GM18517 (cell line): Measurements from ENCODE around the gene C12orf75.
"Not testable (repeated sequence)": the region's sequence is repeated elsewhere in the genome, so short reads cannot be mapped to it uniquely, and the experiment has no call there.

Source experiments
- ATAC-seq: cut with Tn5 transposase; IDR thresholded peaks from one replicate; pipeline ENCODE4 v1.9.1; 2021; ENCODE audit warnings: mild to moderate bottlenecking, moderate library complexity; ENCODE audit not compliant: unreplicated experiment

The C12orf75 gene

GRCh38 chr12:105330283-105330930 is at the start of gene C12orf75:
Gene C12orf75, plus strand, starts transcription at chr12:105330691. Its CDS starts 201 bp downstream, at chr12:105330892.
- peak; percentile 73 for ATAC-seq

GRCh38 chr12:105280966-105281693 is 49.4 kb upstream of the C12orf75 start:
- no peak for ATAC-seq

GRCh38 chr12:105281694-105282049 is 48.8 kb upstream of the C12orf75 start:
- ATAC-seq, result no peak

GRCh38 chr12:105285378-105285777 is 45.1 kb upstream of the C12orf75 start:
- ATAC-seq, result no peak

- ATAC-seq, result no peak
Observed at GRCh38 chr12:105287408-105287807, 43.1 kb upstream of the C12orf75 start.

GRCh38 chr12:105288311-105288996 is 42.0 kb upstream of the C12orf75 start:
- no peak for ATAC-seq

- no peak for ATAC-seq
Observed at GRCh38 chr12:105289114-105289904, 41.2 kb upstream of the C12orf75 start.

GRCh38 chr12:105291531-105291930 is 39.0 kb upstream of the C12orf75 start:
- ATAC-seq, result no peak

GRCh38 chr12:105292705-105293104 is 37.8 kb upstream of the C12orf75 start:
- no peak for ATAC-seq

GRCh38 chr12:105293187-105293586 is 37.3 kb upstream of the C12orf75 start:
- no peak for ATAC-seq

GRCh38 chr12:105294161-105294560 is 36.3 kb upstream of the C12orf75 start:
- no peak for ATAC-seq

GRCh38 chr12:105294886-105295479 is 35.5 kb upstream of the C12orf75 start:
- no peak for ATAC-seq

GRCh38 chr12:105296116-105297089 is 34.1 kb upstream of the C12orf75 start:
- no peak for ATAC-seq

- no peak for ATAC-seq
Observed at GRCh38 chr12:105300883-105301282, 29.6 kb upstream of the C12orf75 start.

GRCh38 chr12:105301696-105302095 is 28.8 kb upstream of the C12orf75 start:
- ATAC-seq, result no peak

GRCh38 chr12:105302986-105303385 is 27.5 kb upstream of the C12orf75 start:
- ATAC-seq, result not testable (repeated sequence)

GRCh38 chr12:105304626-105305025 is 25.9 kb upstream of the C12orf75 start:
- ATAC-seq, result not testable (repeated sequence)

GRCh38 chr12:105307601-105308314 is 22.7 kb upstream of the C12orf75 start:
- not testable (repeated sequence) for ATAC-seq

GRCh38 chr12:105308839-105309238 is 21.7 kb upstream of the C12orf75 start:
- not testable (repeated sequence) for ATAC-seq
